Ecto neural progenitor cell (in vitro differentiated cells): ENCODE measurements around the gene PDGFB.
"Not testable (repeated sequence)": the region's sequence is repeated elsewhere in the genome, so short reads cannot be mapped to it uniquely, and the experiment has no call there.

Source experiments
- DNase-seq: peaks from one replicate; pipeline ENCODE4 v3.0.0-alpha.2; 2018; ENCODE audit warnings: low spot score

Gene PDGFB

DNA sequence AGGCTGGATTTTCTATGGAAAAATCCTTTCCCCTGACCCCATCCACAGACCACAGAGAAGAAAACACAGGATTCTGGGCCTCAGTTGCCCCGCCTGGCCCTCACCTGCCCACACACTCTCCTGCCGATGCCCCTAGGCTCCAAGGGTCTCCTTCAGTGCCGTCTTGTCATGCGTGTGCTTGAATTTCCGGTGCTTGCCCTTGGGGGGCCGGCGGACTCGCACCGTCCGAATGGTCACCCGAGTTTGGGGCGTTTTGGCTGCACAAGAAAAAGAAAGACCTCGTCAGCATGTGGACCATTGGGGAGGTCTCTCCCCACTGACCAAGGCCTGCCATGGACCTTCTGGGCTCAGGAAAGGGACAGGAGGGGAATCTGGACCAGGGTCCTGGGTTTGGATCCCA is 19.2 kb downstream of the PDGFB start:
- DNase-seq: no peak

DNA sequence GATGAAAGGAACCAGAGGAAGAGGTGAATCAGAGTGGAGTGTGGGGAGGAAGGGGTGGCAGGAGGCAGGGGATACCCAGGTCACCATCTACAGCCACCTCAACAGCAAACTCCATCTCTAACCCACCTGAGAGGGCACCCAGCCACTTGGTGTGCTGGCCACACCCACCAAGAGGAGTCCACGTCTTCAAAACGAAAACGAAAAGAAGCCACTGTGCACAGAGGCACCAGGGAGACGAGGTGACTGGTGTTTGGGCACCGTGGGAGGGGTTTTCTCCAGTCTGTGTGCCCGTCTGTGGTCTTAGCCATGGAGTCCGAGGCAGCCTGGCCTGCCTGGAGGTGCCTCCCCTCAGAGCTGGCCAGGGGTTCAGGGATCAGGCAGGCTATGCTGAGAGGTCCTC is 20.2 kb downstream of the PDGFB start:
- no peak for DNase-seq

DNA sequence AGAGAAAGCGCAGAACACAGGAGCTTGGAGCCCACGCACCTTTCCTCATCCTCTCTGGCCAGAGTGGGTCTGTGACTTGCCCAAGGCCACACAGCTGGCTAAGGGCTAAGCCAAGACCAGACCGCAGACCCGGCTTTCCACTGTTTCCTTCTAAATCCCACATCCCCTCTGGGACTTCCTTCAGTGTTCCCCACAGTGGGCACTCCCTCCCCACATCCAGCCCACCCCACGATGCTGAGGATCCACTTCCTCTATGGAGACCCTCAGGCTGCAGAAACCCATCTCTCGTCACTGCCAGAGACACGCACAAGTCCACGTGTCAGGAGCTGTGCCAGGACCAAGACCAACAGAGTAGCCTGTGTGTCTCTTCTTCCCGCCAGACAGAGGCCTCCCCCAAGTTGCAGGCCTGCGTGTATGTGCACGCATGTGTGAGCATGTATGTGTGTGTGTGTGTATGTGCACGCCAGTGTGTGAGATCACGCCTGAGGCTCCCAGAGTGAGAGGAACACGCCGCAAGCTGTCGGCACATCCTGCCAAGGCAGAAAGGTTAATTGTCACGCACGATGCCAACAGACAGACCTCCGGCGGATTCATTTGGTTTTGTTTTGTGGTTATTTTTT is 21.6 kb downstream of the PDGFB start:
- no peak for DNase-seq

DNA sequence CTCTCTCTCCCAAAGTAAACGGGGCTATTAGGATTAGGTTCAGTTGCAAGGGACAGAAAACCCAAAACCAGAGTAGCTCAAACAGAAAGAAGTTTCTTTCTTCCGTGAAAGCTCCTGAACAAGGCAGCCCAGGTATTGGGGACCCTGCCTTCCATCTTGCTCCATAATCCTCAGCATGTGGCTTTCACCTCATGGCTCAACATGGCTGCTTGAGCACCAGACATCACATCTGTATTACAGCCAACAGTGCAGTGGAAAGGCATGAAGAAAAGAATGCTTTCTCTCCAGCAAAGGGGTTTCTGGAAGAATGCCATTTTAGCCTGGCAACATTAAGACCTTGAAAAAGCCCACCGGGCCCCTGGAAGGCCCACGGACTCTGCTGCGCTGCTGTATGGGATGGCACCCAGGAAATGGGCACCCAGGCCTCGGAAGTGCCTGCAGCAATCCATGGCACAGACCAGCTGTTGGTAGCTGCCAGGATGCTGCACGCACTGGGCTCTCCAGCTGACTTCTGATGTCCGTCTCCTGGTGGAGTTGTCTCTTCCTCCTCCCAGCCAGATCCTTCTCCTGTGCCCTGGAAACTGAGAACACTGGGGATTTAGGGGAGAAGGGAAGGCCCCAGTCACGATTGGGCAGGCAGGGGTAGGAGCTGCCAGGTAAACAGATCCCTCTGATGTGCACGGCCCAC is 22.6 kb downstream of the PDGFB start:
- no peak for DNase-seq

DNA sequence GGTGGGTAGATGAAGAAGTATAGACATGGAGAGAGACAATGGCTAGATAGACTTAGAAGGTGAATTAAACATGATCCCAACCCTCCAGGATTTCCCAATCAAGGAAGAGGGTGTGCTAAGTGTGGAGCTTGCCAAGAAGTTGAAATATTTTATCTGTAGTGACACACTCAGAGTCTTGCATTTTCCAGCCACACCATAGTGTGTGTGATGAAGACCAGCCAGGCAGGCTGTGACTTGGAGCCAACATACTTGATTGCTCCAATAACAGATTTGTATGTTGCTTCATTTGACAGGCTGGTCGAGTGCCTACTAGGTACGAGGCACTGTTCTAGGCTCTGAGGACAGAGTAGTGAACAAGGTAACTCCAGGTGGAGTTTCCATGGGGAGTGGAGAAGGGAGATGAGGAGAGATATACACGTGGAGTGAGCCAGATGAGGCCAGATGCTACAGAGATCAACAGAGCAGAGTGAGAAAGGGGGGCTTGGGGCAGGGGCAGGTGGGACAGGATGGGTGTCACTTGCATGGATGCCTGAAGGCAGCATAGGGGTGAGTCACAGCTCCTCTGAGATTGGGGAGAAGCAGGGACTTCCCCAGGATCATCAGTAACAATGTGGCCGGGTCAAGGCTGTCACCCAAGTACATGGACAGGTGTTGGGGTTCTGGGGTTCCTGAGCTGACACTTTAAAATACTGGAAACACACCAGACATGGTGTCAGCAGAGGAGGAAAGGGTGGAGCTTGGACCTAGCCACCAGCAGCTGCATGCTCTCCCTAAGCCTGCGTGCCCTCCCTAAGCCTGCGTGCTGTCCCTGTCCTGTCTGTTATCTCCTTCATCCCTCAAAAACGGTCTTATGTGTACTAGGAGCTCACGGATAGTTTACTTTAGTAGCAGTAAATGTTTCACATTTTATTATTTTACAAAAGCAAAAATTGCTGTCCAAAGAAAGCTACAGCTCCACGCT is 23.6 kb downstream of the PDGFB start:
- DNase-seq: no peak

DNA sequence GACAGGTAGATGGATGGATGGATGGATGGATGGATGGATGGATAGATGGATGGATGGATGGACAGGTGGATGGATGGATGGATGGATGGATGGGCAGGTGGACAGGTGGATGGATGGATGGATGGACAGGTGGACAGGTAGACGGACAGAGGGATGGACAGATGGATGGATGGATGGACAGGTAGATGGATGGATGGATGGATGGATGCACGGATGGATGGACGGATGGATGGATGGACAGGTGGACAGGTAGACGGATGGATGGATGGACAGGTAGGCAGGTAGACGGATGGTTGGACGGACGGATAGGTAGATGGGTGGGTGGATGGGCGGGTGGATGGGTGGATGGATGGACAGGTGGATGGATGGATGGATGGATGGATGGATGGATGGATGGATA is 24.3 kb downstream of the PDGFB start:
- DNase-seq: no peak

DNA sequence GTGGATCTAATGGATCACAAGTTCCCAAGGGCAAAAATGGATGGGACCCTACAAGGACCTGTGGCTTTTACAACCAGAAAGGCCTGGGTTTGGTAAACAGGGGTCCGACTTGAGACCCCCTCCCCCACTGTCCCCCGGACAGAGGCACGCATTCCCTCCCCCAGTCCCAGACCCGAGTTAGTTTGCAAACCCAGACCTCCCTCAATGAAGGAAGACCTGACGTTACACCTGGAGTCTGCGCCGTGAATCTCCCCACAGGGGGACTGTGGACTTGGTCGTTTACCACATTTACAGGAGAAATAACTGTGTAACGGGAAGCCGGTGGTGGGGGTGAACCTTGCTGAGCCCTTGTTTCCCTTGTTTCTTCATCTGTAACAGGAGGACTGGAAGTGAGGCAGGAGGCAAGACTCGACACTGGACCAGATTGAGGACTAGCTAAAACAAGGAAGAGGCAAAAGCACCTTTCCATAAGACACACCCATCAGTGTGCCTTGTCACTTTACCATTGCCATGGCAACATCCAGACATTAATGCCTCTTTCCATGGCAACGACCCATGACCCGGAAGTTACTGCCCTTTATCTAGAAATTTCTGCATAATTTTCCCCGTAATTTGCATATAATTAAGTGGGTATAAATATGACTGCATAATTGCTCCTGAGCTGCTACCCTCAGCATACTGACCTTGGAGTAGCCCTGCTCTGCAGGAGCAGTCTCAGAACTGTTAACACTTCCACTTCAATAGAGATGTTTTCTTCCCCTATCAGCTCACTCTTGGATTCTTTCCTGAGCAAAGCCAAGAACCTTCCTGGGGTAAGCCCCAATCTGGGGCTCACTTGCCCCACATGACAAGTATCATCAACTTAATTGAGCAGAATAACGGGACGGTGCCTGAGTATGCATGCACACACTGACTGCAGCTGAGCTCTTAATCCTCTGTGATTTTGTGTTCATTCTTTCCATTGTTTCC is 25.4 kb downstream of the PDGFB start:
- peak; percentile 41 for DNase-seq

DNA sequence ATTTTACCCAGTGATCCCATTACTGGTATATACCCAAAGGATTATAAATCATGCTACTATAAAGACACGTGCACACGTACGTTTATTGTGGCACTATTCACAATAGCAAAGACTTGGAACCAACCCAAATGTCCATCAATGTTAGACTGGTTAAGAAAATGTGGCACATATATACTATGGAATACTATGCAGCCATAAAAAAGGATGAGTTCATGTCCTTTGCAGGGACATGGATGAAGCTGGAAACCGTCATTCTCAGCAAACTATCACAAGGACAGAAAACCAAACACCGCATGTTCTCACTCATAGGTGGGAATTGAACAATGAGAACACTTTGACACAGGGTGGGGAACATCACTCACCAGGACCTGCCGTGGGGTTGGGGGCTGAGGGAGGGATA is 26.4 kb downstream of the PDGFB start:
- DNase-seq: not testable (repeated sequence)

DNA sequence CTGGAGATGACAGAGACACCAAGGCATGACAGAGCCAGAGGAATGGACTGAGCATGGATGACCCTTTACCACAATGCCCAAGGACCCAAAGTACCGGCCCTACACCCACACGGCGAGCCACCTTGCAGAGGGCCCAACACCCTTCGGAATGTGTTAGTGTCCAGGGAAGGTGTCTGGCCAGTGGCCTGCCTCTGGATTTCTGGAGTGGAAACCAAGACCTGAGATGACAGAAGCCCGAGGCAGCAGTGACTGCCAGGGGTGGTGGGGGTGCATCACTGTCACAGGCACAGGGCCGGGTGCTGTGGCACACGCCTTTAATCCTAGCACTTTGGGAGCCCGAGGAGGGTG is 28.7 kb downstream of the PDGFB start:
- peak; percentile 41 for DNase-seq

DNA sequence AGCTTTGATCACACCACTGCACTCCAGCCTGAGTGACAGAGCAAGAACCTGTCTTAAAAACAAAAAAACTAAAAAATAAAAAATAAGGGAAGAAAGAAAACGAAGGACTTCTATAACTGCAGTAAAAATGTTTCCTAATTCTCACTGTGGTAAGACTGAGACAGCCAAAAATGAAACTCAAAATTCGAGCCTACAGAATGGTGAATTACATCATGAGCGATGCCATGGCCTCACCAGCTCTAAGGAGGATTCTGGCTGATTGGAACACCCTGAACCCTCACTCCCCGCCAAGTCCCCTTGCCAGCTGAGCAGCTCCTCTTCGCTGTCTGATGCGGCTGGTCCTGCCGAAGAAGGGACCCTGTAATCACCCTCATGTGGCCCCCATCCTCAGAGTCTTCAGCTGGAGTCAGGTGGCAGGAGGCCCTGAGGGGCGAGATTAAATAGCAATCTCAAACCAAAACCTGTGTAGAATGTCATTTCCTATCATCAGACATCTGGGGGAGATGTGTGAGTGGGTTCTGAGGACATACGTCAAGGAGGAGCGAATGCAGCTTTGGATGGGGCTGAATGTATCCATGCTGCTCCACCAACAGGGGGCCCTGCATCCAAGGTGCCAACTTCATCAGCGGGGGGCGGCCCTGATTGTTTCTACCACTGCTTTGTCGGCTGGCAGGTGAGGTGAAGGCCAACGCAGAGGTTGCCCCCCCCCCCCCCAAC is 29.2 kb downstream of the PDGFB start:
- DNase-seq: peak; percentile 48

DNA sequence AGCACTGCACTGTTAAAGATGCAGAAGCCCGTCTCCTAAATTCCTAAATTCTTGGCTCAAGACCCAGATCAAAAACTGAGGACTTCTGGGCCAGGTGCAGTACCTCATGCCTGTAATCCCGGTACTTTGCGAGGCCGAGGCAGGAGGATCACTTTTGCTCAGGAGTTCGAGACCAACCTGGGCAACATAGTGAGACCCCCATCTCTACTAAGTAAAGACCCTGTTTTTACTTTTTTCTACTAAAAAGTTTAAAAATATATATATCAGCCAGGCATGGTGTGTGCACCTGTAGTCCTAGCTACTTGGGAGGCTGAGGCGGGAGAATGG is 29.7 kb downstream of the PDGFB start:
- DNase-seq: no peak

DNA sequence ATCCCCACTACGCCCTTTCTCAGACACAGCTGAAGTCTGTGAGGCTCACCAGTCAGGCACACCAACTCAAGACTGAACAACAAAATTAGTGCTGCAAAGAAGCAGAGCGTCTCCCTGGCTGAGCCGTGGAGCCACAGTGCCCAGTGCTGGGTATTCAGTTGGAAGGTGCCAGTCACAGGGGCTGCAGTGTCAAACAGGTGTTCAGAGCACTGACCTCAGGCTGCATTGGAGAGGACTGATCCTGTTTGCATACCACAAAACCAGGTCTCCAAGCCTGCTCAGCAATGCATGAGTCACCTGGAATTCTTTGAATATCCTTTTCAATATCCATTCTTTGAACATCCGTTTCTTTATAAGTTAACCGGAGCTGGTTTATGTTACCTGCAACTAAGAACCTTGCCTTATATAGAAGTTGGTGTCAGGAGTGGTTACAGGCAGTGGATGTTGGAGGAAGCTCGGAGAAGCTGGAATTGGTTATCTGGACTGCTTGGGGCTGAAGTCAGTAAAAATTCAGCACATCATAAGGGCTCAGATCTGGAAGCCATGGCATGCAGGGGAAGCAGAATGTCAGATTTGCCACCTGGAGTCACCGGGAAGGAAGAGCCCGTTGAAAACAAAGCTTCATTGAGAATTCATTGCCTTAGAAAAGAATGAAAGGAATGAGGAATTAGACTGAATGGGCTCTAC is 30.3 kb downstream of the PDGFB start:
- peak; percentile 38 for DNase-seq

DNA sequence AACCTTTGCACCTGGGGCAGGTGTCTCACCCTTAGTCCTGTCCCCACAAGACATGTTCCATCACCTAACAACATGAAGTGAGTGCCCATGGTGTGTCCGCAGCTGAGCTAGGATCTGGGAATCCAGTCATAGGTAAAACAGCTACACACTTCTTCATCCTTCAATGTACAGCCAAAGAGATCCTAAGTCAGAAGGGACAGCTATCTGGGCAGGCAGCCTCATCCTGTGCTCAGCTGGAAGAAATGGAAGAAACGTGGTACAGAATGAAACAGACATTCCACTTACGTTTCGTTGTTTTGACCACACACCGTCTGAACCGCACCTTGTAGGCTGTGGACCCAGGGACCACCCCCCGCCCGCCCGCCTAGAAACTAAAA is 30.8 kb downstream of the PDGFB start:
- DNase-seq: peak; percentile 39

DNA sequence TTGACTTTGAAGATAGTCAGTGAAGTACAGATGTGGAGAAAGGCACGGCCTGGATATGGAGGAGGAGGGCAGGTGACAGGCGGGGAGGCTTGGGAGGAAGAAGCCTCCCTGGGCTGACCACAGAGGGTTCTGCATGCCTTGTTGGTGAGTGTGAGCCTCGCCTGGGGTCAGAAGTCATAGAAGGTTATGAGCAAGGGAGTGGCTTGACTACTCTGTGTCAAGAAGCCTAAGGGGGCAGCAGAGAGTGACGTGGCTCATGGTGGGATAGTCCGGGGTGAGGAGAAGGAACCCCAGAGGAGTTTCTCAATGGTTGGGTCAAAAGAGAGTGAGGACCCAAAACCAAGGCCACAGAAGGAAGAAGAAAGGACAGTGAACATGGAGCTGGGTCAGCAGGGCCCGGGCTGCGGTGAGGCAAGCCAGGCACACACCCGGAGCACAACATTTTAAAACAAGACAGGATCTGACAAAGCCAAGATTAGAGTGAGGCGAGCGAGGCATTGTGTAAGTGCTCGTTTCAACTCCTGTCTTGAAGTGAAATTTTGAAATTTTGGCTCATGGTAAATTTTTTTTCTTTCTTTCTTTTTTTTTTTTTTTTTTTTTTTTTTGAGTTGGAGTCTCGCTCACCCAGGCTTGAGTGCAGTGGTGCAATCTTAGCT is 31.9 kb downstream of the PDGFB start:
- peak; percentile 61 for DNase-seq

DNA sequence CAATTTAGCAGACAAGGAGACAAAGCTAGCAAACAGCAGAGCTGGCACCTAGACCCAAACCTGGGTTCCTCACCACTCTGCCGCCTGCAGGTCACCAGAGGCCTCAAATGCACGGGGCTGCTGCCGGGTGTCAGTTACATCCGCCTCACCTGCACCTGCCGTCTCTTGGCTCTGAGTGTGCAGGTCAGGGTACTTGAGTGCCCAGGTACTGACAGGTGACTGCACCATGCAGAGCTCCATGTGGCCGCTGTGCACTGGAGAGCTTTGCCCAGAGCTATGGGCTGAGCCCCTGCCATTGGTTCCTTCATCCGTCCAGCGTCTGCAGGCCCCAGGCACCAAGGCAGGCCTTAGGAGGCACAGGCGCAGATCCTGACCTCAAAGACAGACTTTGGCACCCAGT is 35.0 kb downstream of the PDGFB start:
- DNase-seq: no peak

DNA sequence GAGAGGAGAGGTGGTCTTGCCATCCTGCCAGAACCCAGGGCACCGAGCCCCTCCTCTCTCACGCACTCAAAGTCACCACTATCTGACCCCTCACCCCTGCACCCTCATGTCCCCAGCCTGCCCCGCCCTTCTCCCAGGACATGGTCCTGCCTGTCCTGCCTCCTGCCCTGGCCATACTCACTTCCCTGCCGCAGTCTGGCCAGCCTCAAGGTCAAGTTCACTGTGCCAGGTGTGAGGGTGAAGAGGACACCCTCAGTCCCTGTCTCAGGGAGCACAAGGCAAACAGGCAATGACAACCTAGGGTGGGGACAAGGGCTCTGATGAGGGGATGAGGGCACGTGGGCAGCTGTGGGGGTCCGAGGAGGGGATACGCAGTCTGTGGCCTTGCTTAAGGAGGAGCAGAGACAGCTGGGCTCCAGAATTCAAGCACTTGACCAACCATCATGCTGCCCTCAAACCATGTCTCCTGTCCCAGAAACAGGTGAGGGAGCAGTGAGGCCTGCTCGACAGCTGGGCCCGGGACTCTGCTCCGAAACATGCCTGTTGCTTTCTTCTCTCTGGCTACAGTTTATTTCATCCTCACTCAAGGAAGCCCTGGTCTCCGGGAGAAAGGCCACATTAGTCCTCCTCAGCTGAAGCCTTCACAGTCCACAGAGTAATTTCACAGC is 36.6 kb downstream of the PDGFB start:
- DNase-seq: no peak

DNA sequence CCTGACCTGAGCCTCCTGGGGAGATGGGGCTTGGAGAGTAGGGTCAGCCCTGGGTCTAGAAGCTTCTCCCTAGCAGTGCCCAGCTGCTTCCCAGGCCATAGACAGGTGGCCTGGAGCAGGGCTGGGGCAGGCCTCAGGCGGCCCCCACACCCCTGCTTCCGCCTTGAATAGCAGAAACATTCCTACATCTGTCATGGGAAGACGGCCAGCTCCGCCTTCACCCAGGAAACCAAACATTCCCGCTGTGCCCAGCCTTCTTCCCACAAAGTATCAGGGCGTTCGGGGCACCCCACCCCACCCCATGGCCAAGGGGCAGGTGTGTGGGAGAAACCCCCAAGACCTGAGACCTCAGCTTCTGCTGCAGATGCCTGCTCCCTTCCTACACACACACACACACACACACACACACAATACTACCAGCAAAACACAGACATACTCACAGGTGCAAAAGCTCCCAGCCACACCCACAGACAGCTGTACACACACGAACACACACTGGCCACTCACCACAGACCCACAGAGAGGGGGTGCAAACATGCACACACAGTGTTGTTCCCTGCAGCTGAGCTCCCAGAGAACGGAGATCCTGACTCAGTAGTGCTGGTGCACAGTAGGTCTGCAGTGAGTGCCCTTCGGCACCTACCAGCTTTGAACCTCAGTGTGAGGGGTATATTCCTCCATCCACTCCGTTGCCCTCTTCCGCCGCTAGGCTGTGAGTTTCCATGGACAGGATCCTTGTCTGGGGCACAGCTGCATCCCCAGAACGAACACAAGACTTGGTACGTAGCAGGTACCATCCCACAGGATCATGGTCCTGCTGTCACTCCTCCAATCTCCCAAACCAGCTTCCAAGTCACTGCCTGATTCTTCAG is 37.4 kb downstream of the PDGFB start:
- DNase-seq: no peak

DNA sequence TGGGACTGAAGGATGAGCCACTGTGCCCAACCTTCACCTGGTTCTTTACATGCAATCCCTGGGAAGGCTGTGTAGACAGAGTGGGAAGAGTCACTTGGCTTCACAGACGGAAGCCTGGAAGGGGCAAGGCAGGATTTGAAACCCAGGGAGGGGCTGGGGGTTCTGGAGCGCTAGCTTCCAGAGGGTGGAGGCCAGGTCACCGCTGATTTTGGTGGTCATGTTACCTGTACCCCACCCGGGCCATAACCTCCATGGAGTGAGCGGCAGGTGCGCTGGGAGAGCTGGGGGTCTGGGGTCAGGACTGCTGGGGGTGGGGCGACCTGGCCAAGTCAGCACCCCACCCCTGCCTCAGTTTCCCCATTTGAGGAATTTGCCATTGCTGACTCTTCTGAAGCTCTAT is 38.3 kb downstream of the PDGFB start:
- DNase-seq: no peak
